Stimulated activated CD4-positive, alpha-beta T cell treated with anti-CD3 and anti-CD28 coated beads, TNF-alpha, amount 100 ng/mL, for 48 hours (primary cell): ENCODE results near the gene TMEM108.

Experiments used
- DNase-seq, 3 donors: peaks; one replicate each; pipeline ENCODE4 v3.0.0-alpha.2; 2020; ENCODE audit warnings: low read depth in 3 of 3

The TMEM108 gene

DNA sequence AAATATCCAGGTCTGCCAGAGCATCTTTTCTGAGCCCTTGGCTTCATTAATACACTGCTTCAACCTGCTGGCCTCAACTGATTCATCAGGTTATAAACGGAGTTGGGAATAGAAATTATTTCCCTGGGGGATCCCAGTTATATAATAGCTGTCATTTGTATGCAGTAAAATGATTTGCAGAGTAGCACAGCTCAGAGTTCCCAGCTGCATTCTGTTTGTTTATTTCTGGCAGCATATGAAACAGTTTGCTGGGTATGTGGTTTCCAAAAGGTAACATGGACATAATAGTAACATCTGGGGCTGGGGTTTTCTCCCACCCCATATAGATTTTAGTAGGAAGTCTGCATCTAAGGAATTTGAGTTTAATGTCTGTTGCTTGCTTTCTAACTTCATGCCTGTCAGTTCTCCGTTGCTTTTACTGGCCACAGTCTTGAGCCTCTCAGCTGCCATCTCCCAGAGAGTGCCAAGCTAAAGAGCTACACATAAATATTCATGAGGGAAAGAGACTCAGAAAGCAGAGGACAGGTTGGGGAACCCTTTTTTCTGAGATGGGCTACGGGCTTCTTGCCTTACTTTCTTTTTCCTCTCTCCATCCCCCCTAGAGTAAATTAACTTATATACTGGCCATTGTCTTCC lies 124.6 kb downstream of the TMEM108 start:
- no peak for DNase-seq

- no peak for DNase-seq
Measured at GRCh38 chr3:133167340-133168024, 129.3 kb downstream of the TMEM108 start.

DNA sequence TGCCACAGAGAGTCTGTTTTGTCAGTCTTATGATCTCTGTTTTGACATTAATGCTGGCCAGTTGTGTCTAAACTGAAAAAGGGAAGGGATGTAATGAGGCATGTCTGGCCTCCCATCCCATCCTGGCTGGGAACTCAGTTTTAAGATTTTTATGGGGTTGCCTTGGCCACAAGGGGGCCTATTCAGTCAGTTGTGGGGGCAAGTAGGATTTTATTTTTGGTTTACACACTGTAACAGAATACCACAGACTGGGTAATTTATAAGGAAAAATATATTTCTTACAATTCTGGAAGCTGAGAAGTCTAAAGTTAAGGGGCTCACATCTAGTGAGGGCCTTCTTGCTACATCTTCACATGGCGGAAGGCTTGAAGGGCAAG lies 129.8 kb downstream of the TMEM108 start:
- DNase-seq = no peak

DNA sequence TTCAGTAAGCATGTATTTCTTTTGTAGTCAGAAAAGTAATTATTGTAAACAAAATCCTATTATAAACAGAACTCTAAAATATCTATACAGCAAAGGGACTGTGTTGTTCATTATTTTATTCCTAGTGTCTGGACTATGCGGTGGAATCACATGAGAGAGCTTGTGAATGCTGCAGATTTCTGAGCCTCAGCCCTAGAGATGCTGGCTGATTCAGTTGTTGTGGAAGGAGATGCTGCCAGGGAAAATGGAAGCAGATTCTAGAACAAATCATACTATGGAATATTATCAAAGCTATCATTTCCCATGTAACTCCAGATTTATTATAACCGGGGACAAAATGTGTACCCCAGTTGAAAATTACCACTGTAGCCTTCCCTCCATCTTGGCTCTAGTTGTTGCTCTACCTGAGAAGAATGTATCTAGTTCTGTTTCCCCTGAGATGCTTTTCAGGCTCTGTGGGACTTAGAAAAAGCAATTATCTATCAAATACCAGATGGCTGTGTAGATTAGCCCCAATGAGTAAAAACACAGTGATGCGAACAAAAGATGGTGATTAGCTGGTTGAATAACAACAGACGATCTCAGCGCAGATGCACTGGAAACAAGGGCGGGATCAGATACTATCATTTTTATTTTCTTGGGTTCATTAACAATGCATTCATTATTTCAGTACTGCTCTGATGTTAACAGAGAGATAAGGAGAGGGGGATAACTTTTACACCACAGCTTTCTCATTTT lies 131.3 kb downstream of the TMEM108 start:
- DNase-seq = no peak

GRCh38 chr3:133171831-133172230 lies 133.6 kb downstream of the TMEM108 start:
- no peak for DNase-seq

GRCh38 chr3:133181392-133182150 lies 143.4 kb downstream of the TMEM108 start:
- no peak for DNase-seq

GRCh38 chr3:133187870-133188379 lies 149.7 kb downstream of the TMEM108 start:
- no peak for DNase-seq

DNA sequence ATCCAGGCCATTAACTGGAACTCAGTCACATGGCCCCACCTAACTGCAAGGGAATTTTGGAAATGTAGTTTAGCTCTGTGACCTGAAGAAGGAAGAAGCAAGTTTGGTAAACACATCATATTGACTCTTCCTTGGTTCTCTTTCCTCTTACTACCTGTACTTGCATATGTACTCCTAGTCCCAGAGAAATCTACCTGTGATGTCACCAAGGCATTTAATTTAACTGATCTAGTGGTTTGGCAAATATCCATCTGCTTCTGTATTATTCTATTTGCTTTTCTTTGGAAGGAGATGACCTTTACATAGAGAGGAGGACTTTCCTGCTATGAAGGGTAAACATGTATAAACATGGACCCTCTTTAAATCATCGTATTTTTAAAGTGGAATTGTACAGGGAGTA lies 150.8 kb downstream of the TMEM108 start:
- no peak for DNase-seq

- DNase-seq = no peak
Measured at GRCh38 chr3:133189893-133190292, 151.7 kb downstream of the TMEM108 start.

- no peak for DNase-seq
Measured at GRCh38 chr3:133191818-133192217, 153.6 kb downstream of the TMEM108 start.

GRCh38 chr3:133192363-133192945 lies 154.3 kb downstream of the TMEM108 start:
- no peak for DNase-seq

DNA sequence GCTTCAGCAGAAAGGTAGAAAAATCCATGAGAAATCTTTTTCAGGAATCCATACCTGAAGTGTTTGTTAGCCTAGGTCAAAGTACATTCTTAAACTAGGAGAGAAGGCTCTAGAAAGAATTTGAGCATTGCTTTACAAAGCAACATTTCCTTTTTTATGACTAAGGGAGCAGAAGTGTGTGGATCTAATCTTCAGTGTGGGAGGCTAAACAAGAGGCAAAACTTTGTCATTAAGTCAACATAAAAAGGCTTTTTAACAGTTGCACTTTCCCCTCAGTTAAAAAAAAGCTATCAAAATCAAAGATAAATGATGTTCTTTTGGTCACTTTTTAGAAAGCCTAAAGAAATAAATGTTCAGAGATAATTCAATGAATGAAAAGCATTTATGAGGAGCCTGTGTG lies 154.8 kb downstream of the TMEM108 start:
- no peak for DNase-seq

- DNase-seq = no peak
Measured at GRCh38 chr3:133196527-133196926, 158.3 kb downstream of the TMEM108 start.

- no peak for DNase-seq
Measured at GRCh38 chr3:133197619-133198018, 159.4 kb downstream of the TMEM108 start.

GRCh38 chr3:133206921-133207320 lies 168.7 kb downstream of the TMEM108 start:
- DNase-seq = no peak

GRCh38 chr3:133208184-133208583 lies 170.0 kb downstream of the TMEM108 start:
- DNase-seq = no peak

DNA sequence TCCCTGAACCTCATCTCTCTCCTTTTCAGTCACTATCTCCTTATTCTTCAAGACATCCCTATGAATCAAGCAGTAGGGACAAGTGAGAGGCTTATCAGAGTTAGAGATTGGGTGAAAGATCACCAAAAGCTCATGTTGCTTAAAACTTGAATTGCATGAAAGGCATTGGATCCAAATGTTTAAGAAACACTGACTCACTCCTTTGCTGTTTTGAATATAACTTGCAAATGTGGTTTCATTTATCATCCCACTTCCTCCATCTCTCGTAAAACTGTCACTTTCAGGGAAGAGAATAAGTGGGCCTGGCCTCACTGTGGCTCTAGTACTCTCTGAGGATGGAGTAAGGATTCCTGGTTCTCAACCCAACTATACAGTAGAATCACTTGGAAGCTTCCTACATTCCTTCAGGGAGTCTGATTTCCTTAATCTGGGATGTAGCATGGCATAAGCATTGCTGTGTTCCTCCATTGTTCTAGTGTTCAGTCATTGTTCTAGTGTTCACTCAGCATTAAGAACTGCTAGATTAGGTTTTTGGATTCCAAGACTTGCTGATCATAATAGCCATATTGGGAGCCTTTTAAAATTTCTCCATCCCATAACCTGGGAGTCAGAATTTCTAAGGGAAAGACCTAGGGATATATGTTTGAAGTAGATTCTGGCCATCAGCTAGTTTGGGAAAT lies 171.8 kb downstream of the TMEM108 start:
- no peak for DNase-seq

GRCh38 chr3:133210656-133211055 lies 172.5 kb downstream of the TMEM108 start:
- no peak for DNase-seq

DNA sequence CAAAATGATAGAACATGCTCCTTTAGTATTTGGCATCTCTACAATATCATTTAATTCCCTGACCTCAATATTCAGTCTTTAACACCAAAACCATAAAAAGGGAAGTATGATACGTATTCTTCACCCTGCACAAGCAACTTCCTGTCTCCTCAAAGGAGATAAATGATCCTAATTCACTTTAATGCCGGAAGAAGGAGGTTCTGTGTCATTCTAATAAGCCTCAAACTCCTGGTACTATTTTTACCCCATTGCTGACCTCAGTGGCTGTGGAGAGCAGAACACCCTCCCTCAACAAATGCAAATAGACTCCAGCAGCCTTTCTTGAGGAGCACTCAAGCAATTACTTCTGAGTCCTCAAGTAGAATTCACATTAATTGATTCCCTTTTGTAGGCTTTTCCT lies 173.3 kb downstream of the TMEM108 start:
- DNase-seq = no peak

DNA sequence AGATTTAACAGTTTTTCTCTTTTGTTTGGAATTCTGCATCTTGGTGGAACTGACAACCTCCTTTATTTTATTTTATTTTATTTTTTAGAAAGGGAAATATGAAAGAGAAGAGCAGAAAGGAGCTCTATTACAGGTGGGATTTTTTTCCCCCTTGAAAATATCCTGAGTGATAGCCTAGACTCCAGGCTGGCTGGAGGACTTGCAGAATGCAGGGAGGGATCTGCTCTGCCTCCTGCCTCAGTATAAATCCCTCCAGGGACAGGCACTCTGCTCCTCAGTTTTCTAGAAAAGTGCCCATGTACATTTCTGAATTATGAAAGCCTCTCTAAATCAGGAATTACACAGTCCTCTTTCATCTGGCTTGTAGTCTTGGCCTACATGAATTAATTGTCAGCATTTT lies 173.7 kb downstream of the TMEM108 start:
- no peak for DNase-seq

DNA sequence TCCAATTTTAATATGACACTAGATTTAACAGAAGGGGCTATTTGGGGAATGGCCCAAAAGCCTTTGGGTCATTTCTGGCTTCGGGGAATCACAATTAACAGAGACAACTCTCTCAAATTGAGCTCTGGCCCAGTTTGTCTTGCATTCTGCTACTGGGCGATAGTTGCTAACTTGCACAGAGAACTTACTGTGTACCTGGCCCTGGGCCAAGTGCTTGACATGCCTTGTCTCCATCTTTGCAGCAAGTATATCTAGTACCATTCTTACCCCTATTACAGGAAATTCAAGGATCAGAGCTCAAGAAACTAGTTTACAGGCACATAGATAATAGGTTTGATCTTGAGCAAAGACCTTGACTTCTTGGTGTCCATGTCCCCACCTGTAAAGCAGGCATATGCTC lies 175.7 kb downstream of the TMEM108 start:
- no peak for DNase-seq
